Lower leg skin (tissue), 4 donors: ENCODE measurements around the gene STOM. TPM values are rescaled to one million over a fixed set of nuclear protein-coding genes. Genes with fewer than 3 reads are reported as not detected.

ENCODE experiments used
- DNase-seq, 2 donors: peaks; one replicate each; pipeline ENCODE4 v3.0.0-alpha.2; 2019; ENCODE audit warnings: low spot score in 2 of 2
- H3K4me3 ChIP-seq: fragments of 200-600 bp; sonication (generic); 2 replicates; pipeline ENCODE4 v1.5.1; 2017; ENCODE audit warnings: mild to moderate bottlenecking, low read depth; ENCODE audit not compliant: poor library complexity, severe bottlenecking
- CTCF ChIP-seq, 3 donors: fragments of 450-650 bp; IDR thresholded peaks; one replicate each; pipeline ENCODE4 v1.5.1; 2016; ENCODE audit warnings: antibody characterized with exemption in 3 of 3, mild to moderate bottlenecking in 3 of 3, moderate library complexity in 2 of 3
- POLR2A ChIP-seq, 2 donors: fragments of 450-650 bp; IDR thresholded peaks; one replicate each; pipeline ENCODE4 v1.6.1; 2016 to 2017; ENCODE audit warnings: antibody characterized with exemption in 2 of 2, mild to moderate bottlenecking in 1 of 2, moderate library complexity in 1 of 2
- WGBS, 2 donors: methylation state at CpG; one replicate each; pipeline ENCODE4 v1.1.5; 2018; 5-methylcytosine and 5-hydroxymethylcytosine counted together
- intact Hi-C: fragments of 100-400 bp; cut with DNase I; formaldehyde crosslinking; loops from one replicate; pipeline ENCODE4 v1.15.0; 2023; ENCODE audit warnings: low total_unique reads
- total RNA-seq, 4 donors: library from RNA; depleted of rRNA; stranded (reverse); fragments of >200 nt; gene quantifications; one replicate each; pipeline ENCODE4 v1.1.0, GENCODE V29; 2016

The STOM gene
- total RNA-seq, 4 donors from 2014 or later: 131 to 323 (median 208) TPM

GRCh38 chr9:121304707-121305106, 65.3 kb downstream of the STOM start:
- WGBS, 2 donors: 83 to 93% methylated on average over 1 of the region's 1 CpG
- intact Hi-C loops: no loop called here
- TF ChIP-seq CTCF (IDR thresholded peaks at IDR 0.05) (no peak), POLR2A (IDR thresholded peaks at IDR 0.05) (no peak)
- no peak overlapping the region for H3K4me3 ChIP-seq
- no peak for DNase-seq

DNA sequence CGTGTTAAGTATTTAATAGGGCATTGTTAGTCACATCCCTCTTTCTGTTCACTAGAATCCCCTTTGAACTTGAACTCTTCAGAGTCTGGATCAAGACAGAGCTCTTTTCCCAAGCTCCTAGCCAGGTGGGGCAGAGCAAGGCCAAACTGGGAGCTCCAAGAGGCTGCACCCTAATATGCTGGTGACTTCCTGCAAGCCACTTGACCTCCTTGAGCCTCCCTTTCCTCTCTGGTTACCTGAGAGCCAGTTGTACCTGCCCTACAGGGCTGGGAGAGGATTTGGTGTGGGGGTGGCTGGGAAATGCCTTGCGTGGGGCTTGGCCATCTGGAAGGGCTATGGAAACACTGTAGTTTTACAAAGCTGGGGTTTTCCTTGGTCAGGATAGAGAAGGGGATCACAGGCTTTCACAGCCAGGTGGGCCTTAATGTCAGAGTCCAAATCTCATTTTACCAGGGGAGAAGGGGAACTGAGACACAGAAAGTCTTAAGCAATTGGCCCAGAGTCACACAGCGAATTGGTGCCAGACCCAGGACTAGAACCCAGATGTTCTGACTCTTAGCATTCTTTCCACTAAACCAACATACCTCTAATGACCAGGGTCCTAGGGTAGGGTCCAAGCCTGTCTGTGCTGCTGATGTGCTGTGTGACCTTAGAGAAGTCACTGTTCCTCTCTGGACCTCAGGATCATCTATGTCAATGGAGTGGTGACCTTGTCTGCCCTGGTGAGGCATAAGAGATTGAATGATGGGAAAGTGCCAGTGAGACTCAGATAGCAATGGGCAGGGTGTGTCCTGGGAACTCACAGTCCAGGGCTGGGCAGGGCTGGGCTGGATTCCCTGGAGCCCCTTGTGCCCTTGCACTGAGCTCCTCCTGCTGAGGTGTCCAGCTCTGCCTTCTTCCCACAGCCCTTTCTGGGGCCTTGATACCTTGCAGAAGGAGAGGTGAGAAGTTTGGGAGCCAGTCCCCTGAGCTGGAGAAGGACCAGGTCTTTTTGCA, 66.3 kb downstream of the STOM start:
- WGBS, 2 donors: 71 to 72% methylated on average over 3 of the region's 3 CpGs
- DNase-seq: no peak
- TF ChIP-seq CTCF (IDR thresholded peaks at IDR 0.05) (no peak), POLR2A (IDR thresholded peaks at IDR 0.05) (no peak)
- intact Hi-C loops: no loop called here
- H3K4me3 ChIP-seq: no peak overlapping the region

GRCh38 chr9:121302786-121303185, 67.3 kb downstream of the STOM start:
- intact Hi-C loops: no loop called here
- no peak overlapping the region for H3K4me3 ChIP-seq
- no peak for DNase-seq
- no peak for TF ChIP-seq POLR2A (IDR thresholded peaks at IDR 0.05)
- no peak for TF ChIP-seq CTCF (IDR thresholded peaks at IDR 0.05)
- 90 to 92% methylated on average over 13 of the region's 13 CpGs for WGBS, 2 donors

- intact Hi-C loops: no loop called here
- DNase-seq: no peak
- 77 to 83% methylated on average over 5 of the region's 5 CpGs for WGBS, 2 donors
- no peak overlapping the region for H3K4me3 ChIP-seq
- TF ChIP-seq CTCF (IDR thresholded peaks at IDR 0.05) (no peak), POLR2A (IDR thresholded peaks at IDR 0.05) (no peak)
These were observed 67.7 kb downstream of the STOM start for GRCh38 chr9:121302341-121302740.

- 88 to 89% methylated on average over 11 of the region's 11 CpGs for WGBS, 2 donors
- TF ChIP-seq POLR2A (IDR thresholded peaks at IDR 0.05) (no peak), CTCF (IDR thresholded peaks at IDR 0.05) (no peak)
- no peak overlapping the region for H3K4me3 ChIP-seq
- intact Hi-C loops: no loop called here
- DNase-seq: peak in 1 of 2 donors; percentile 74
These were observed 68.2 kb downstream of the STOM start for GRCh38 chr9:121301881-121302286.
